Ascending aorta (tissue), 2 donors: ENCODE measurements around the gene CKLF. TPM values are rescaled to one million over a fixed set of nuclear protein-coding genes. Genes with fewer than 3 reads are reported as not detected.

Experiments used
- DNase-seq, 2 donors: peaks; one replicate each; pipeline ENCODE4 v3.0.0-alpha.2; 2019; ENCODE audit warnings: low spot score in 2 of 2
- H3K27ac ChIP-seq, 2 donors: fragments of 200-600 bp; sonication (generic); one replicate each; pipeline ENCODE4 v1.5.1; 2016 to 2017; ENCODE audit warnings: mild to moderate bottlenecking in 1 of 2
- H3K27me3 ChIP-seq: fragments of 200-600 bp; sonication (generic); one replicate; pipeline ENCODE4 v1.5.1; 2017
- H3K36me3 ChIP-seq, 2 donors: fragments of 200-600 bp; sonication (generic); one replicate each; pipeline ENCODE4 v1.5.1; 2016
- H3K4me1 ChIP-seq, 2 donors: fragments of 200-600 bp; sonication (generic); one replicate each; pipeline ENCODE4 v1.5.1; 2016 to 2017; ENCODE audit warnings: mild to moderate bottlenecking in 1 of 2
- H3K4me3 ChIP-seq, 2 donors: fragments of 200-600 bp; sonication (generic); one replicate each; pipeline ENCODE4 v1.5.1; 2016 to 2017; ENCODE audit warnings: mild to moderate bottlenecking in 1 of 2
- H3K9me3 ChIP-seq, 2 donors: fragments of 200-600 bp; sonication (generic); one replicate each; pipeline ENCODE4 v1.5.1; 2016
- intact Hi-C: fragments of 100-400 bp; cut with DNase I; formaldehyde crosslinking; loops from one replicate; pipeline ENCODE4 v1.15.1; 2023
- total RNA-seq: library from RNA; depleted of rRNA; stranded (reverse); fragments of >200 nt; gene quantifications from one replicate; pipeline ENCODE4 v1.1.0, GENCODE V29; 2016
- TF ChIP-seq, protein P1 (sequence below), 3 experiments: fragments of 200-600 bp in 2 of 3; fragments of 450-650 bp in 1 of 3; sonication (generic) in 2 of 3; IDR thresholded peaks; one replicate each; pipeline ENCODE4 v1.5.1; 2016 to 2019; ENCODE audit warnings: antibody characterized with exemption in 3 of 3, mild to moderate bottlenecking in 1 of 3, moderate library complexity in 1 of 3

Gene CKLF
- total RNA-seq, 1 donor from 2014 or later: not detected

DNA sequence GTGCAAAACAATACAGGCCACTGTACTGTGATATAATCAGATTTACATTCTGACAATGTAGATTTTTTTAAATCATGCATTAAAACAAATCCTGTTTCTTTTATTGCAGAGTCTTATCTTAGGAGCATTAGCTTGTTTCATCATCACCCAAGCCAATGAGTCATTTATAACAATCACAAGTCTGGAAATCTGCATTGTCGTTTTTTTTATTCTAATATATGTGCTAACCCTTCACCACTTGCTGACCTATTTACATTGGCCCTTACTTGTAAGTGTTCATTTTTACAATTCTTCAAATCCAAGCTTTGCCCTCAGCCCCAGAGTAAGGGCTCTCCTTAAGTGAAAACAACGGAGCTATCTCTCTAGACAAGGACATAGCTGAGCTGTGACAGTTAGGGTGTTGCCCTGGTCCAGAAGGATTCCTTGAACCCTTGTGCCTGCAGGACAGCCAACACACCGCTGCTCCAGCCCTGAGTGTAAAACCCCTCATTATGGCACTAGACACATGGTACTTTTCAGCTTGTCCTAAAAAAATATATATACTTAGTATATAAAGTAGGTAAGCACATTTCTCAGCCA, 17.5 kb downstream of the CKLF start:
- DNase-seq: no peak
- Histone ChIP-seq H3K4me3 (no peak overlapping the region), H3K9me3 (no peaks in the 10 kb centered on the region), H3K4me1 (no peaks in the 10 kb centered on the region), H3K27ac (no peak overlapping the region), H3K36me3 (peaks cover 0 to 14% of the 10 kb centered on the region in 2 donors), H3K27me3 (no peaks in the 10 kb centered on the region)
- intact Hi-C loops: no loop called here
- TF ChIP-seq, protein P1, sequence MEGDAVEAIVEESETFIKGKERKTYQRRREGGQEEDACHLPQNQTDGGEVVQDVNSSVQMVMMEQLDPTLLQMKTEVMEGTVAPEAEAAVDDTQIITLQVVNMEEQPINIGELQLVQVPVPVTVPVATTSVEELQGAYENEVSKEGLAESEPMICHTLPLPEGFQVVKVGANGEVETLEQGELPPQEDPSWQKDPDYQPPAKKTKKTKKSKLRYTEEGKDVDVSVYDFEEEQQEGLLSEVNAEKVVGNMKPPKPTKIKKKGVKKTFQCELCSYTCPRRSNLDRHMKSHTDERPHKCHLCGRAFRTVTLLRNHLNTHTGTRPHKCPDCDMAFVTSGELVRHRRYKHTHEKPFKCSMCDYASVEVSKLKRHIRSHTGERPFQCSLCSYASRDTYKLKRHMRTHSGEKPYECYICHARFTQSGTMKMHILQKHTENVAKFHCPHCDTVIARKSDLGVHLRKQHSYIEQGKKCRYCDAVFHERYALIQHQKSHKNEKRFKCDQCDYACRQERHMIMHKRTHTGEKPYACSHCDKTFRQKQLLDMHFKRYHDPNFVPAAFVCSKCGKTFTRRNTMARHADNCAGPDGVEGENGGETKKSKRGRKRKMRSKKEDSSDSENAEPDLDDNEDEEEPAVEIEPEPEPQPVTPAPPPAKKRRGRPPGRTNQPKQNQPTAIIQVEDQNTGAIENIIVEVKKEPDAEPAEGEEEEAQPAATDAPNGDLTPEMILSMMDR (IDR thresholded peaks at IDR 0.05): no peak

DNA sequence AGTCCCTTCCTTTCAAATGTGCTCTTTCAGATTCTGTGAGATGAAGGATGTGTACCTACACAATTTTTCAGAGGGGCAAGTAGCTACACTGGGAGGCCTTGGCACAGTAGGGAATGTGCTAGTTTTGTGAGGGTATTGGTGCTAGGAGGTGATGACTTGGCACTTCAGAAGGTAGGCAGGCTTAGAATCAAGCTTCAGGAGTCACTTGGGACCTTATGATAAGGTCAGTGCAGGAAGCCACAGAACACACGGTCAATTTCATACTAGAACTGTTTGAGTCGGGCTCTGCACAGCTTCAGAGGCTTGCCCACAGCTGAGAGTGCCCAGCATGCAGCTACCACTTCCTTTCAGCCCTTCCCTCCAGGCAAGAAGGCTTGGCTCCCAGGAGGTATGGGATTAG, 20.0 kb downstream of the CKLF start:
- Histone ChIP-seq H3K9me3 (no peaks in the 10 kb centered on the region), H3K27ac (no peak overlapping the region), H3K4me1 (no peaks in the 10 kb centered on the region), H3K4me3 (no peak overlapping the region), H3K27me3 (no peaks in the 10 kb centered on the region), H3K36me3 (no peaks in the 10 kb centered on the region)
- TF ChIP-seq, protein P1 (IDR thresholded peaks at IDR 0.05): no peak
- intact Hi-C loops: no loop called here
- DNase-seq: no peak

DNA sequence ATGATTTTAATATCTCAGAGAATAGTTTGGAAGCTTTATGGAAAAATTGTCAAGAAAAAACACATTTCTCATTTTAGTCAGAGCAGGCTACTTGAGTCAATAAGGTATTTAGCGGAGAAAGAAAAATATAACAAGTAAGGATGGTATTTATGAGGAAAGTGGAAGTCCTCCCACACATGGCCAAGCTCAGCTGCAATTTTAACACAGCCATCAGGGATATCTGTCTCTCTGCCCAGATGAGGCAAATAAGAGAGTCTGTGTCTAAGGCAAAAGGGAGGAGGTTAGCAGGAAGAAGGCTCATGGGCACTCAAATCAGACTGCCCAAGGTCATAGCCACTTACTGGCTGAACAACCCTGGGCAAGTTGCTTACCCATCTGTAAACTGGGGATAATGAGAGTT, 21.7 kb downstream of the CKLF start:
- no peak overlapping the region for H3K4me3 ChIP-seq
- intact Hi-C loops: no loop called here
- TF ChIP-seq, protein P1 (IDR thresholded peaks at IDR 0.05): no peak
- H3K27me3 ChIP-seq: no peaks in the 10 kb centered on the region
- peaks cover 0 to 4% of the 10 kb centered on the region in 2 donors for H3K4me1 ChIP-seq
- no peak overlapping the region for H3K27ac ChIP-seq
- H3K36me3 ChIP-seq: no peaks in the 10 kb centered on the region
- DNase-seq: no peak
- no peaks in the 10 kb centered on the region for H3K9me3 ChIP-seq

DNA sequence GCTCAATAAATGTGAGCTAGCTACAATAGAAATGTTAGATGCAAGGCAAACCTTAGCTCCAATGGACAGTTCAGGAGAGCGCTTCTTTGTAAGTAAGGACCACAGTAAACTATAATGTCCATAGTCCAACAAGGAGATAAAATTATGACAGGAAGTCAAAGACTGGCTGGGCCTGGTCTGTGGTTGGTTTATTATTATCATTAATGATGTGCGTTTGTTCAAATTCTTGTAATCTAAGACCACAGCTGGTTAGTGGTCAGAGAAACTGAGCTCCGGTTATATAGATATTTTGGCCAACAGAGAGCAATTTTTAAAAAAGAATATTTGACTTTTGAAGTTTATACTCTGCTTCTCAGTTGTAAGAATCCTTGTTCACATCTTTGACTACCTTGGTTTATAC, 22.2 kb downstream of the CKLF start:
- no peak overlapping the region for H3K4me3 ChIP-seq
- TF ChIP-seq, protein P1 (IDR thresholded peaks at IDR 0.05): no peak
- no peaks in the 10 kb centered on the region for H3K9me3 ChIP-seq
- DNase-seq: no peak
- no peaks in the 10 kb centered on the region for H3K36me3 ChIP-seq
- H3K4me1 ChIP-seq: peaks cover 0 to 6% of the 10 kb centered on the region in 2 donors
- no peaks in the 10 kb centered on the region for H3K27me3 ChIP-seq
- intact Hi-C loops: no loop called here
- H3K27ac ChIP-seq: no peak overlapping the region

DNA sequence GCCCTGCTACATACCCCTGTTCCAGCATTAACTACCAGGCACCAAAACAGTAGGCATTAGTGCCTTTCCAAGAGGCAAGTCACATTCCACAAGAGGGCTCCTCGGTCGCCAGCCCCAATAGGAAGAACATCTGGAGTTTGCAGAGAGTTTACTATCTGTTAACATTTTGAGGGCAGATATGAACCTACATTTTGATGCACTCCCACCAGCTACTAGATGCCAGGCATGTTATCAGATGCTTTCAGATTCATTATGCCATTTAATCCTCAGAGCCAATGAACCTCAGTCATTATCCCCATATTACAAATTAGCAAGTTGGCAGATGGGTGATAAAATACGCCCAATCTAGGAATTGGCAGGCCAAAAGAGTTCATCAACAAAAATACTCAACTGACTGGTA, 22.7 kb downstream of the CKLF start:
- Histone ChIP-seq H3K27me3 (no peaks in the 10 kb centered on the region), H3K9me3 (no peaks in the 10 kb centered on the region), H3K36me3 (no peaks in the 10 kb centered on the region), H3K27ac (no peak overlapping the region), H3K4me1 (peaks cover 0 to 6% of the 10 kb centered on the region in 2 donors), H3K4me3 (no peak overlapping the region)
- no peak for DNase-seq
- intact Hi-C loops: no loop called here
- TF ChIP-seq, protein P1 (IDR thresholded peaks at IDR 0.05): no peak

DNA sequence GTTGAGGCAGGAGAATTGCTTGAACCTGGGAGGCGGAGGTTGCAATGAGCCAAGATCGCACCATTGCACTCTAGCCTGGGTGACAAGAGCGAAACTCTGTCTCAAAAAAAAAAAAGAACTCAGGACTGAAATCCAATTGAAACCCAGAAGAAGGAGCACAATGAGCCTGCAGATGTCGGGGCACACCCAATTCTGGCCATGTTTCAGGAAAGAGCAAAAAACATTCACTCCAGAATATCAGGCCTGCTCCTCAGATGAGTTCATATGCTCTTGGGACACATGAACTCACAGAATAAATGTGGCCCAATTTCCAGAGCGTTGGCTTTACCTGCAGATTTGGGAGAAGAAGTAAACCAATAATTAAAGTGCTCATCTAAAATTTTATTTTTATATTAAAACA, 23.9 kb downstream of the CKLF start:
- intact Hi-C loops: no loop called here
- Histone ChIP-seq H3K27me3 (no peaks in the 10 kb centered on the region), H3K4me3 (no peak overlapping the region), H3K27ac (no peak overlapping the region), H3K36me3 (no peaks in the 10 kb centered on the region), H3K9me3 (no peaks in the 10 kb centered on the region), H3K4me1 (peaks cover 2 to 6% of the 10 kb centered on the region in 2 donors)
- TF ChIP-seq, protein P1 (IDR thresholded peaks at IDR 0.05): no peak
- DNase-seq: no peak
